GM23338 (cell line): ENCODE data around the gene RILP. TPM values are rescaled to one million over a fixed set of nuclear protein-coding genes. Genes with fewer than 3 reads are reported as not detected.

Source experiments
- ATAC-seq: fragments of 200-7000 bp; cut with Tn5 transposase; 3 replicates; pipeline ENCODE4 v1.9.1; 2020
- DNase-seq: peaks from one replicate; pipeline ENCODE4 v3.0.0-alpha.2; 2015; ENCODE audit warnings: low spot score
- H2AFZ ChIP-seq: fragments of 200-600 bp; sonication (generic); 2 replicates; pipeline ENCODE4 v1.8.0; 2016; ENCODE audit warnings: antibody characterized with exemption, mild to moderate bottlenecking, moderate library complexity
- H3F3A ChIP-seq: fragments of 200-600 bp; sonication (generic); replicated peaks from 2 replicates; pipeline ENCODE4 v1.8.0; 2017; ENCODE audit warnings: antibody characterized with exemption, mixed run types, low read depth
- H3K27ac ChIP-seq: fragments of 200-600 bp; sonication (generic); 2 replicates; pipeline ENCODE4 v1.6.1; 2016; ENCODE audit warnings: low read depth
- H3K27me3 ChIP-seq: fragments of 200-600 bp; sonication (generic); 2 replicates; pipeline ENCODE4 v1.8.0; 2016; ENCODE audit warnings: mild to moderate bottlenecking, mixed run types, moderate library complexity; ENCODE audit not compliant: insufficient read depth
- H3K36me3 ChIP-seq: fragments of 200-600 bp; sonication (generic); 2 replicates; pipeline ENCODE4 v1.8.0; 2016; ENCODE audit warnings: mild to moderate bottlenecking; ENCODE audit not compliant: insufficient read depth
- H3K4me1 ChIP-seq: fragments of 200-600 bp; sonication (generic); 2 replicates; pipeline ENCODE4 v1.8.0; 2016; ENCODE audit warnings: mild to moderate bottlenecking, moderate library complexity; ENCODE audit not compliant: insufficient read depth
- H3K4me2 ChIP-seq: fragments of 200-600 bp; sonication (generic); 2 replicates; pipeline ENCODE4 v1.7.1; 2017; ENCODE audit warnings: mixed run types
- H3K4me3 ChIP-seq: fragments of 200-600 bp; sonication (generic); 2 replicates; pipeline ENCODE4 v1.6.1; 2016; ENCODE audit warnings: mixed run types
- H3K79me2 ChIP-seq: fragments of 200-600 bp; sonication (generic); replicated peaks from 2 replicates; pipeline ENCODE4 v1.8.0; 2017; ENCODE audit warnings: mild to moderate bottlenecking; ENCODE audit not compliant: insufficient read depth
- H3K9me2 ChIP-seq: fragments of 200-600 bp; sonication (generic); 2 replicates; pipeline ENCODE4 v1.8.0; 2017; ENCODE audit not compliant: insufficient read depth
- H4K20me1 ChIP-seq: fragments of 200-600 bp; sonication (generic); replicated peaks from 2 replicates; pipeline ENCODE4 v1.8.0; 2017; ENCODE audit warnings: mild to moderate bottlenecking; ENCODE audit not compliant: insufficient read depth
- H3K27ac Mint-ChIP-seq: 2 replicates; pipeline ENCODE4 v1.8.0; 2020; ENCODE audit warnings: inconsistent platforms, mild to moderate bottlenecking, moderate library complexity, mixed read lengths
- H3K27me3 Mint-ChIP-seq: 3 replicates; pipeline ENCODE4 v1.8.0; 2022; ENCODE audit warnings: low read depth, mild to moderate bottlenecking, moderate library complexity, mixed read lengths, inconsistent platforms; ENCODE audit not compliant: insufficient read depth, poor library complexity
- H3K36me3 Mint-ChIP-seq: 3 replicates; pipeline ENCODE4 v1.8.0; 2021; ENCODE audit warnings: low read depth, mild to moderate bottlenecking, inconsistent platforms, moderate library complexity, mixed read lengths
- H3K4me1 Mint-ChIP-seq: 3 replicates; pipeline ENCODE4 v1.8.0; 2020; ENCODE audit warnings: mild to moderate bottlenecking, inconsistent platforms, mixed read lengths
- H3K4me3 Mint-ChIP-seq: 3 replicates; pipeline ENCODE4 v1.8.0; 2021; ENCODE audit warnings: moderate library complexity, mild to moderate bottlenecking, inconsistent platforms, mixed read lengths
- H3K9me3 Mint-ChIP-seq: 3 replicates; pipeline ENCODE4 v1.8.0; 2020; ENCODE audit warnings: moderate library complexity, mild to moderate bottlenecking, inconsistent platforms, mixed read lengths
- EZH2 ChIP-seq: fragments of 200-600 bp; sonication (generic); IDR thresholded peaks from one replicate; pipeline ENCODE4 v1.8.0; 2017; ENCODE audit warnings: antibody characterized with exemption, mild to moderate bottlenecking, low read depth; ENCODE audit not compliant: unreplicated experiment
- EZH2phosphoT487 ChIP-seq: fragments of 200-600 bp; sonication (generic); IDR thresholded peaks from one replicate; pipeline ENCODE4 v1.8.1; 2018; ENCODE audit warnings: antibody characterized with exemption; ENCODE audit not compliant: unreplicated experiment
- NANOG ChIP-seq: IDR thresholded peaks from 2 replicates; pipeline ENCODE4 v1.6.1; 2016; ENCODE audit warnings: antibody characterized with exemption, borderline replicate concordance
- POLR2AphosphoS5 ChIP-seq: IDR thresholded peaks from 2 replicates; pipeline ENCODE4 v1.6.1; 2016; ENCODE audit warnings: antibody characterized with exemption, low read depth
- STAT1 ChIP-seq: IDR thresholded peaks from one replicate; pipeline ENCODE4 v1.6.1; 2016; ENCODE audit warnings: antibody characterized with exemption; ENCODE audit not compliant: unreplicated experiment
- ZNF114 ChIP-seq: fragments of 250-450 bp; sonication (Bioruptor Pico); IDR thresholded peaks from 2 replicates; pipeline ENCODE4 v1.5.0; 2020; ENCODE audit warnings: mild to moderate bottlenecking, moderate library complexity
- ZNF331 ChIP-seq: fragments of 250-450 bp; sonication (Bioruptor Pico); IDR thresholded peaks from 2 replicates; pipeline ENCODE4 v1.5.0; 2020; ENCODE audit warnings: low read depth, mild to moderate bottlenecking, moderate library complexity
- polyA plus RNA-seq: library from polyadenylated mRNA; unstranded; fragments of >200 nt; fragmentation: Nextera tagmentation; extraction: Ambion mirVana; gene quantifications from 2 replicates; pipeline ENCODE4 v1.2.1, GENCODE V29; 2016
- total RNA-seq: library from RNA; depleted of rRNA; stranded (reverse); fragments of >200 nt; shearing (Covaris generic); gene quantifications from 2 replicates; pipeline ENCODE4 v1.2.3, GENCODE V29; 2014
- TF ChIP-seq, protein P1 (sequence below): IDR thresholded peaks from 2 replicates; pipeline ENCODE4 v1.6.1; 2016; ENCODE audit warnings: antibody characterized with exemption
- TF ChIP-seq, protein P2 (sequence below), 2 experiments: fragments of 200-600 bp in 1 of 2; sonication (generic) in 1 of 2; conservative IDR thresholded peaks; 2 replicates each; pipeline versions ENCODE4 v1.5.1 to v1.6.1; 2016 to 2017; ENCODE audit warnings: antibody characterized with exemption in 2 of 2, low read depth in 2 of 2, mild to moderate bottlenecking in 2 of 2, moderate library complexity in 1 of 2
- TF ChIP-seq, protein P3 (sequence below): IDR thresholded peaks from one replicate; pipeline ENCODE4 v1.6.1; 2018; ENCODE audit warnings: antibody characterized with exemption; ENCODE audit not compliant: unreplicated experiment

RILP gene
- total and polyA plus RNA-seq, 2 experiments from 2014 or later, result 9.2 to 10.8 TPM

DNA sequence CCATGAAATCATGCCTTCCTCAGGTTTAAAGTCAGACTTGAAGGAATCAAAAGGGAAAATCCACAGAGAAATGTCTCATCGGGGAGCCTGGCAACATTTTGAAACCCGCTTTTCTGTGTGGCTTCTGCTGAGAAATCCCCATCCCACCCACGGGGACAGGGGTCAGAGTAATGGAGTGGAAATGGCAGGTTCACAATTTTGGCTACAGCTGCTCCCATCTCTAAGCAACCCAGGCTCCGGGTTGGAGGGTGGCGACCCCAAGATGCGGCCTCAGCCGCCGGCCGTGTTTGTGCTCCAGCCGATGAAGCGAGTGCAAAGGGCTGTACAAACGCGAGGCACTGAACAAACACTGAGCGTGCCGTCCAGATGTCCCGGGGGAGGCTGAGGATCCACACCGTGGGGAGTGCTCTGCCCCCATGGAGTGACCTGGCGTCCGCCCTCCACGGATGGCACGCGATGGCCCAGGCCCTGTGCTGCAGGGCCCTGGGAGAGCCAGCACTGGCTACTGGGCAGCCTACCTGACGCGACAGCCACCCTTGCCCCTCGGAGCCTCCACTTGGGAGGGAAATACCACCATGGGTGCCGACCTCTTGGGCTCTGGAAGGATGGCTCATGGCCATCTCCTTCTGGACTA lies 43.2 kb downstream of the RILP start (continued):
- TF ChIP-seq, protein P1, sequence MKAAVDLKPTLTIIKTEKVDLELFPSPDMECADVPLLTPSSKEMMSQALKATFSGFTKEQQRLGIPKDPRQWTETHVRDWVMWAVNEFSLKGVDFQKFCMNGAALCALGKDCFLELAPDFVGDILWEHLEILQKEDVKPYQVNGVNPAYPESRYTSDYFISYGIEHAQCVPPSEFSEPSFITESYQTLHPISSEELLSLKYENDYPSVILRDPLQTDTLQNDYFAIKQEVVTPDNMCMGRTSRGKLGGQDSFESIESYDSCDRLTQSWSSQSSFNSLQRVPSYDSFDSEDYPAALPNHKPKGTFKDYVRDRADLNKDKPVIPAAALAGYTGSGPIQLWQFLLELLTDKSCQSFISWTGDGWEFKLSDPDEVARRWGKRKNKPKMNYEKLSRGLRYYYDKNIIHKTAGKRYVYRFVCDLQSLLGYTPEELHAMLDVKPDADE, result no peak
- TF ChIP-seq, protein P2, sequence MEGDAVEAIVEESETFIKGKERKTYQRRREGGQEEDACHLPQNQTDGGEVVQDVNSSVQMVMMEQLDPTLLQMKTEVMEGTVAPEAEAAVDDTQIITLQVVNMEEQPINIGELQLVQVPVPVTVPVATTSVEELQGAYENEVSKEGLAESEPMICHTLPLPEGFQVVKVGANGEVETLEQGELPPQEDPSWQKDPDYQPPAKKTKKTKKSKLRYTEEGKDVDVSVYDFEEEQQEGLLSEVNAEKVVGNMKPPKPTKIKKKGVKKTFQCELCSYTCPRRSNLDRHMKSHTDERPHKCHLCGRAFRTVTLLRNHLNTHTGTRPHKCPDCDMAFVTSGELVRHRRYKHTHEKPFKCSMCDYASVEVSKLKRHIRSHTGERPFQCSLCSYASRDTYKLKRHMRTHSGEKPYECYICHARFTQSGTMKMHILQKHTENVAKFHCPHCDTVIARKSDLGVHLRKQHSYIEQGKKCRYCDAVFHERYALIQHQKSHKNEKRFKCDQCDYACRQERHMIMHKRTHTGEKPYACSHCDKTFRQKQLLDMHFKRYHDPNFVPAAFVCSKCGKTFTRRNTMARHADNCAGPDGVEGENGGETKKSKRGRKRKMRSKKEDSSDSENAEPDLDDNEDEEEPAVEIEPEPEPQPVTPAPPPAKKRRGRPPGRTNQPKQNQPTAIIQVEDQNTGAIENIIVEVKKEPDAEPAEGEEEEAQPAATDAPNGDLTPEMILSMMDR (conservative IDR thresholded peaks at IDR 0.05; ENCODE audit: low read depth in 2 of 2), result no peak
- no peak for TF ChIP-seq ZNF114 (CRISPR knock-in tag)
- no peak for TF ChIP-seq NANOG
- TF ChIP-seq EZH2phosphoT487, result no peak
- no peak for TF ChIP-seq ZNF331 (CRISPR knock-in tag)

DNA sequence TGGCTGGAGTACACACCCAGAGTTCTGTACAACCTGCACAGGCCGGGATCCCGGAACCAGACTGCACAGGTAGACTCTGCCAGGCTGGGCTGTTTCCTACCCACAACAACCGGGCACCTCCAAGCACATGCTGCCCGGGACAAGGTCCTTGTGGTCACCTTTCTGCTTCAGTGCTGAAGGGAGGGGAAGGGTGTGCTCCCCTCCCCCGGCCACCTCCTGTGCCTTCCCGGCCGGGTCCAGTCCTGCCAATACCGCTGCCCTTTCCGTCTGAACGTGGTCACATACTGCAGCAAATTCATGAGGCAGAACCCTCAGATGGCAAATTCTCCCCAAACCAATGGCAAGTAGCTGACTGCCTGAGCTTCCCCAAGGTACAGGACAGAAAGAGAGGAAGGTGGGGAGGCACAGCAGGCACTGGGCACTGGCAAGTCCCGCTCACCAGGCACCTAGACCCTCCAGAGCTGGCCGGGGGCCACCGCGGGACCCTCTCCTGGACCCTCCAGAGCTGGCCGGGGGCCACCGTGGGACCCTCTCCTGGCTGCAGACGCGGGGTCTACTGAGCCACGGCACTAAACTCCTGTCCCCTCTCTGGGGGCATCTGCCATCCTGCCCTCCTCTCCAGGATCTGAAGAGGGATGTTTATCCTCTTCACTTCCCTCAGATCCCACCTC lies 43.9 kb downstream of the RILP start:
- no peak for DNase-seq
- no peak overlapping the region for H3K4me3 ChIP-seq
- peaks cover 8% of the 10 kb centered on the region for H3K4me1 ChIP-seq
- Mint-ChIP-seq H3K9me3 (peaks cover 10% of the 10 kb centered on the region), H3K27me3 (peaks cover 12% of the 10 kb centered on the region), H3K4me3 (no peak overlapping the region), H3K4me1 (peaks cover 10% of the 10 kb centered on the region), H3K36me3 (peaks cover 12% of the 10 kb centered on the region), H3K27ac (no peak overlapping the region; the same call in 1 of the 2 replicates)
- H2AFZ ChIP-seq, result no peak overlapping the region
- no peaks in the 10 kb centered on the region for H3F3A ChIP-seq
- no peaks in the 10 kb centered on the region for H3K9me2 ChIP-seq
- H3K4me2 ChIP-seq, result no peak overlapping the region
- H3K79me2 ChIP-seq, result no peaks in the 10 kb centered on the region
- ATAC-seq, result no peak
- H3K27me3 ChIP-seq, result no peaks in the 10 kb centered on the region
- H3K36me3 ChIP-seq, result no peaks in the 10 kb centered on the region
- no peak overlapping the region for H3K27ac ChIP-seq
- H4K20me1 ChIP-seq, result no peaks in the 10 kb centered on the region
- TF ChIP-seq, protein P2 (conservative IDR thresholded peaks at IDR 0.05; ENCODE audit: low read depth in 2 of 2), result no peak
- TF ChIP-seq ZNF114 (CRISPR knock-in tag) (no peak), EZH2phosphoT487 (no peak), EZH2 (no peak), POLR2AphosphoS5 (no peak), NANOG (no peak), STAT1 (no peak), ZNF331 (CRISPR knock-in tag) (no peak)
- TF ChIP-seq, protein P3, sequence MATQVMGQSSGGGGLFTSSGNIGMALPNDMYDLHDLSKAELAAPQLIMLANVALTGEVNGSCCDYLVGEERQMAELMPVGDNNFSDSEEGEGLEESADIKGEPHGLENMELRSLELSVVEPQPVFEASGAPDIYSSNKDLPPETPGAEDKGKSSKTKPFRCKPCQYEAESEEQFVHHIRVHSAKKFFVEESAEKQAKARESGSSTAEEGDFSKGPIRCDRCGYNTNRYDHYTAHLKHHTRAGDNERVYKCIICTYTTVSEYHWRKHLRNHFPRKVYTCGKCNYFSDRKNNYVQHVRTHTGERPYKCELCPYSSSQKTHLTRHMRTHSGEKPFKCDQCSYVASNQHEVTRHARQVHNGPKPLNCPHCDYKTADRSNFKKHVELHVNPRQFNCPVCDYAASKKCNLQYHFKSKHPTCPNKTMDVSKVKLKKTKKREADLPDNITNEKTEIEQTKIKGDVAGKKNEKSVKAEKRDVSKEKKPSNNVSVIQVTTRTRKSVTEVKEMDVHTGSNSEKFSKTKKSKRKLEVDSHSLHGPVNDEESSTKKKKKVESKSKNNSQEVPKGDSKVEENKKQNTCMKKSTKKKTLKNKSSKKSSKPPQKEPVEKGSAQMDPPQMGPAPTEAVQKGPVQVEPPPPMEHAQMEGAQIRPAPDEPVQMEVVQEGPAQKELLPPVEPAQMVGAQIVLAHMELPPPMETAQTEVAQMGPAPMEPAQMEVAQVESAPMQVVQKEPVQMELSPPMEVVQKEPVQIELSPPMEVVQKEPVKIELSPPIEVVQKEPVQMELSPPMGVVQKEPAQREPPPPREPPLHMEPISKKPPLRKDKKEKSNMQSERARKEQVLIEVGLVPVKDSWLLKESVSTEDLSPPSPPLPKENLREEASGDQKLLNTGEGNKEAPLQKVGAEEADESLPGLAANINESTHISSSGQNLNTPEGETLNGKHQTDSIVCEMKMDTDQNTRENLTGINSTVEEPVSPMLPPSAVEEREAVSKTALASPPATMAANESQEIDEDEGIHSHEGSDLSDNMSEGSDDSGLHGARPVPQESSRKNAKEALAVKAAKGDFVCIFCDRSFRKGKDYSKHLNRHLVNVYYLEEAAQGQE, result no peak
- TF ChIP-seq, protein P1, result no peak
